ENCODE measurements around the gene MPLKIP. TPM values are rescaled to one million over a fixed set of nuclear protein-coding genes. Genes with fewer than 3 reads are reported as not detected.

MPLKIP gene
- total RNA-seq, 4 donors from 2014 or later = 19.1 to 27.9 (median 23.8) TPM

GRCh38 chr7:40167291-40167690 is 32.9 kb upstream of the MPLKIP start:
- no peaks in the 10 kb centered on the region for H3K9me3 ChIP-seq
- in situ Hi-C loops (cut with MboI; ENCODE audit: low sequenced_read_pairs in 4 of 4) (no loop called here), intact Hi-C loops (cut with DNase I; ENCODE audit: low total_unique reads) (no loop called here)
- ATAC-seq (no peak), DNase-seq (no peak)
- H3K36me3 ChIP-seq = no peaks in the 10 kb centered on the region
- H3K27ac ChIP-seq = no peak overlapping the region
- H3K4me3 ChIP-seq = no peak overlapping the region
- no peaks in the 10 kb centered on the region for H3K4me1 ChIP-seq
- no peaks in the 10 kb centered on the region for H3K27me3 ChIP-seq
- TF ChIP-seq CTCF (IDR thresholded peaks at IDR 0.05 in 4 of 5, conservative IDR thresholded peaks at IDR 0.05 in 1 of 5) (no peak), POLR2A (IDR thresholded peaks at IDR 0.05) (no peak)

- no peaks in the 10 kb centered on the region for H3K36me3 ChIP-seq
- TF ChIP-seq CTCF (IDR thresholded peaks at IDR 0.05 in 4 of 5, conservative IDR thresholded peaks at IDR 0.05 in 1 of 5) (no peak), POLR2A (IDR thresholded peaks at IDR 0.05) (no peak)
- intact Hi-C loops (cut with DNase I; ENCODE audit: low total_unique reads) (no loop called here), in situ Hi-C loops (cut with MboI; ENCODE audit: low sequenced_read_pairs in 4 of 4) (no loop called here)
- ATAC-seq = no peak
- no peaks in the 10 kb centered on the region for H3K4me1 ChIP-seq
- H3K27ac ChIP-seq = no peak overlapping the region
- H3K9me3 ChIP-seq = no peaks in the 10 kb centered on the region
- H3K27me3 ChIP-seq = no peaks in the 10 kb centered on the region
- DNase-seq = no peak
- no peak overlapping the region for H3K4me3 ChIP-seq
These were observed 30.8 kb upstream of the MPLKIP start for GRCh38 chr7:40165216-40165615.

GRCh38 chr7:40162516-40162915 is 28.1 kb upstream of the MPLKIP start:
- Histone ChIP-seq H3K27ac (no peak overlapping the region), H3K27me3 (no peaks in the 10 kb centered on the region), H3K9me3 (no peaks in the 10 kb centered on the region), H3K4me1 (no peaks in the 10 kb centered on the region), H3K4me3 (no peak overlapping the region), H3K36me3 (no peaks in the 10 kb centered on the region)
- intact Hi-C loops (cut with DNase I; ENCODE audit: low total_unique reads) = no loop called here
- TF ChIP-seq CTCF (IDR thresholded peaks at IDR 0.05 in 4 of 5, conservative IDR thresholded peaks at IDR 0.05 in 1 of 5) (no peak), POLR2A (IDR thresholded peaks at IDR 0.05) (no peak)
- in situ Hi-C loops (cut with MboI; ENCODE audit: low sequenced_read_pairs in 4 of 4) = no loop called here
- DNase-seq (no peak), ATAC-seq (no peak)

DNA sequence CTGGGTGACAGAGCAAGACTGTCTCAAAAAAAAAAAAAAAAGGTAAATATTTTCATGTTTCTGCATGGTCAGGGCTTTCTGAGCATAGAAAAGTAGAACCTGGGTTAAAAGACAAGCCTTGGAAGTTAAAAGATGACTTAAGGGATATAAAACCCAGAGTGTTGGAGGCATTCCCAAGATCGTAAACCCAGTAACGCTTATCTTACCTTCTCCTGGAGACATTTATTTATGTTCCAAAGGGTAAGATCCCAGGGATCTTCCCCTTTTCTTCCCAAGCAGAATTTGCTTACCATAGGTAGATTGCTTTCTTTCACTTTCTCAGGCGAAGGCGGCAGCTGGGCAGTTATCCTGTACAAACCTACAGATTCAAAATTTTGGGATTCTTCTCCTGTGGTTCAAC is 22.6 kb upstream of the MPLKIP start:
- no peaks in the 10 kb centered on the region for H3K36me3 ChIP-seq
- intact Hi-C loops (cut with DNase I; ENCODE audit: low total_unique reads) = no loop called here

More for the DNA sequence above, 22.6 kb upstream of the MPLKIP start:
- no peaks in the 10 kb centered on the region for H3K27me3 ChIP-seq
- TF ChIP-seq CTCF (IDR thresholded peaks at IDR 0.05 in 4 of 5, conservative IDR thresholded peaks at IDR 0.05 in 1 of 5) (no peak), POLR2A (IDR thresholded peaks at IDR 0.05) (no peak)
- no peaks in the 10 kb centered on the region for H3K4me1 ChIP-seq
- no peak for ATAC-seq
- no peak for DNase-seq
- in situ Hi-C loops (cut with MboI; ENCODE audit: low sequenced_read_pairs in 4 of 4) = no loop called here
- no peak overlapping the region for H3K27ac ChIP-seq
- H3K4me3 ChIP-seq = no peak overlapping the region
- H3K9me3 ChIP-seq = no peaks in the 10 kb centered on the region

Data from gastrocnemius medialis (tissue), 4 donors.